WTC11 (cell line): Measurements from ENCODE around the gene BRD1. TPM values are rescaled to one million over a fixed set of nuclear protein-coding genes. Genes with fewer than 3 reads are reported as not detected.
A peak's percentile ranks its signal among the peaks of the same experiment; 100 is the strongest.

ENCODE experiments used
- ATAC-seq: fragments of 200-7000 bp; cut with Tn5 transposase; 2 replicates; pipeline ENCODE4 v1.10.0; 2021; ENCODE audit warnings: mild to moderate bottlenecking, moderate library complexity
- CTCF ChIA-PET: fragments of 300-600 bp; sonication (Branson Sonifier 250); formaldehyde crosslinking; loops from one replicate; lab custom pipeline; 2021; ENCODE audit warnings: antibody characterized with exemption; lab: Charles Lee
- POLR2A ChIA-PET: fragments of 350-600 bp; sonication (Branson Sonifier 250); formaldehyde crosslinking; loops from one replicate; lab custom pipeline; 2021; ENCODE audit warnings: antibody characterized with exemption; lab: Charles Lee
- DNase-seq: peaks from one replicate; pipeline ENCODE4 v3.0.0; 2021; ENCODE audit warnings: low spot score
- H3K27ac Mint-ChIP-seq: 2 replicates; pipeline ENCODE4 v1.8.0; 2021; ENCODE audit warnings: mixed read lengths
- H3K27me3 Mint-ChIP-seq: 2 replicates; pipeline ENCODE4 v1.8.0; 2021; ENCODE audit warnings: low read depth, mild to moderate bottlenecking, moderate library complexity, mixed read lengths
- H3K36me3 Mint-ChIP-seq: 2 replicates; pipeline ENCODE4 v1.8.0; 2021; ENCODE audit warnings: mixed read lengths
- H3K4me1 Mint-ChIP-seq: 2 replicates; pipeline ENCODE4 v1.8.0; 2022; ENCODE audit warnings: mixed read lengths
- H3K4me3 Mint-ChIP-seq: 2 replicates; pipeline ENCODE4 v1.8.0; 2021; ENCODE audit warnings: mild to moderate bottlenecking, moderate library complexity, mixed read lengths
- H3K9me3 Mint-ChIP-seq: 2 replicates; pipeline ENCODE4 v1.8.0; 2021; ENCODE audit warnings: mixed read lengths
- ETV6 ChIP-seq: sonication (generic); formaldehyde crosslinking; IDR thresholded peaks from 2 replicates; pipeline ENCODE4 v1.8.1; 2022; ENCODE audit warnings: mild to moderate bottlenecking, missing genetic modification reagents
- FOXP1 ChIP-seq: sonication (generic); formaldehyde crosslinking; IDR thresholded peaks from 2 replicates; pipeline ENCODE4 v1.8.0; 2022; ENCODE audit warnings: missing genetic modification reagents, mild to moderate bottlenecking, moderate library complexity, borderline replicate concordance
- HMGA2 ChIP-seq: fragments of 250-450 bp; sonication (Bioruptor Pico); IDR thresholded peaks from 2 replicates; pipeline ENCODE4 v1.4.0; 2021; ENCODE audit warnings: mild to moderate bottlenecking, moderate library complexity
- IRF2 ChIP-seq: sonication (generic); formaldehyde crosslinking; IDR thresholded peaks from 2 replicates; pipeline ENCODE4 v1.8.0; 2022; ENCODE audit warnings: low read depth, missing genetic modification reagents, borderline replicate concordance
- KAT7 ChIP-seq: sonication (generic); formaldehyde crosslinking; IDR thresholded peaks from 2 replicates; pipeline ENCODE4 v1.8.1; 2023; ENCODE audit warnings: missing genetic modification reagents, mild to moderate bottlenecking, borderline replicate concordance
- NFE2L1 ChIP-seq: sonication (generic); formaldehyde crosslinking; IDR thresholded peaks from 2 replicates; pipeline ENCODE4 v1.8.1; 2023; ENCODE audit warnings: missing genetic modification reagents
- NR2C2 ChIP-seq: sonication (generic); formaldehyde crosslinking; IDR thresholded peaks from 2 replicates; pipeline ENCODE4 v1.8.0; 2022; ENCODE audit warnings: mild to moderate bottlenecking, missing genetic modification reagents
- OVOL2 ChIP-seq: fragments of 250-450 bp; sonication (Bioruptor Pico); IDR thresholded peaks from 2 replicates; pipeline ENCODE4 v1.9.0; 2021; ENCODE audit warnings: mild to moderate bottlenecking, borderline replicate concordance
- total RNA-seq: library from RNA; stranded (reverse); gene quantifications from 3 replicates; pipeline ENCODE4 v1.2.3, GENCODE V29; 2021
- TF ChIP-seq, protein P1 (sequence below): fragments of 250-450 bp; sonication (Bioruptor Pico); IDR thresholded peaks from 2 replicates; pipeline ENCODE4 v2.1.2; 2022; ENCODE audit warnings: mild to moderate bottlenecking, moderate library complexity
- TF ChIP-seq, protein P2 (sequence below): fragments of 250-450 bp; sonication (Bioruptor Pico); conservative IDR thresholded peaks from 2 replicates; pipeline ENCODE4 v1.9.0; 2021; ENCODE audit warnings: mild to moderate bottlenecking
- TF ChIP-seq, protein P3 (sequence below): fragments of 200-600 bp; IDR thresholded peaks from 2 replicates; pipeline ENCODE4 v1.8.0; 2022; ENCODE audit warnings: antibody characterized with exemption

Gene BRD1
- total RNA-seq, 1 experiment from 2014 or later = 36.6 TPM

DNA sequence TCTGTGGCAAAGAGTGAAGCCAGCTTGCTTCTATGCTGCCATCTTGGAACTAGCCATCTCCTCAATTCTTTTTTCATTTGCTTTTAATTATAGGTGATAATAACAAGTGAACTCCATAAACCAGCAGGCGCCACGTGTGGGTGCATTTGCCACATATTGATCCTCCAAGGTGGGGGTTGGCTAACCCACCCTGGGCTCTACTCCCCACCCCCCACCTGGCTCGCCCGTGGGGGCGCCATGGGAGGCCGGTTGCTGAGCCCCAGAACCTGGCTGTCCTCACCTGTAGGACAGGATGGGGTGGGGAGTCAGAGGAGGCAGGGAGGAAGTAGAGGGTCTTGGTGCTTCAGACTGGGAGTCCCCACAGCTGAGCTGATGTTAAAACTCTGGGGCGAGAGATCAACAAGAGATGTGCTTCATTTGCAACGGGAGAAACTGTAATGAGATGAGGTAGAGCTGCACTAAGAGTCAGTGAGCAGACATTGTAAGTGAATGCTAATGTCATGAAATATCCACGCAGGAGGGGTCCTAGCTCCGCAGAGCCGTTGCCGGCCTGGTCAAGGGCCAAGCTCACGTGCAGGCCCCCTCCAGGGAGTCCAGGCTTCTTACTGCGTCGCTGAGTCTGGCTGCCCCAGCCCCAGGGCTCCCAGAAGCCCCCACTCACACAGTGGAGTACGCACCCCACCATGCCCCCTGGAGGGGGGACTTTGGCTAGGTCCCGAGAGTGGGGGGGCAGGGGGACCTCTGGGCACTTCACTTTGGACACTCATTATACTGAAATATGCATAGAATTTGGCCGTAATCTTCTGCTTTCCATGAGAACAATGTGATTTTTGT lies 59.4 kb downstream of the BRD1 start:
- H3K27ac Mint-ChIP-seq = no peak overlapping the region
- POLR2A ChIA-PET = no interaction called here
- H3K9me3 Mint-ChIP-seq = peaks cover 12% of the 10 kb centered on the region
- TF ChIP-seq FOXP1 (CRISPR knock-in tag) (no peak), KAT7 (CRISPR knock-in tag) (no peak), NR2C2 (CRISPR knock-in tag) (no peak), ETV6 (CRISPR knock-in tag) (no peak), HMGA2 (CRISPR knock-in tag) (no peak), IRF2 (CRISPR knock-in tag) (no peak), NFE2L1 (CRISPR knock-in tag) (no peak)
- TF ChIP-seq, protein P1, sequence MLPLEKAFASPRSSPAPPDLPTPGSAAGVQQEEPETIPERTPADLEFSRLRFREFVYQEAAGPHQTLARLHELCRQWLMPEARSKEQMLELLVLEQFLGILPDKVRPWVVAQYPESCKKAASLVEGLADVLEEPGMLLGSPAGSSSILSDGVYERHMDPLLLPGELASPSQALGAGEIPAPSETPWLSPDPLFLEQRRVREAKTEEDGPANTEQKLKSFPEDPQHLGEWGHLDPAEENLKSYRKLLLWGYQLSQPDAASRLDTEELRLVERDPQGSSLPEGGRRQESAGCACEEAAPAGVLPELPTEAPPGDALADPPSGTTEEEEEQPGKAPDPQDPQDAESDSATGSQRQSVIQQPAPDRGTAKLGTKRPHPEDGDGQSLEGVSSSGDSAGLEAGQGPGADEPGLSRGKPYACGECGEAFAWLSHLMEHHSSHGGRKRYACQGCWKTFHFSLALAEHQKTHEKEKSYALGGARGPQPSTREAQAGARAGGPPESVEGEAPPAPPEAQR (CRISPR knock-in tag) = no peak
- TF ChIP-seq, all 79 proteins: peak for 0
- Mint-ChIP-seq H3K27me3 (no peaks in the 10 kb centered on the region), H3K4me1 (peaks cover 6% of the 10 kb centered on the region; the same call in 1 of the 2 replicates), H3K4me3 (no peak overlapping the region), H3K36me3 (peaks cover 9% of the 10 kb centered on the region)
- CTCF ChIA-PET = interaction anchor here (0.6 to 2.8 kb wide), 10 partner anchors 8 to 441 kb away, joined by 3 to 29 read pairs (median 4); partner anchors contain the start of genes ALG12 and CRELD2
- ATAC-seq = no peak
- DNase-seq = peak; percentile 18

DNA sequence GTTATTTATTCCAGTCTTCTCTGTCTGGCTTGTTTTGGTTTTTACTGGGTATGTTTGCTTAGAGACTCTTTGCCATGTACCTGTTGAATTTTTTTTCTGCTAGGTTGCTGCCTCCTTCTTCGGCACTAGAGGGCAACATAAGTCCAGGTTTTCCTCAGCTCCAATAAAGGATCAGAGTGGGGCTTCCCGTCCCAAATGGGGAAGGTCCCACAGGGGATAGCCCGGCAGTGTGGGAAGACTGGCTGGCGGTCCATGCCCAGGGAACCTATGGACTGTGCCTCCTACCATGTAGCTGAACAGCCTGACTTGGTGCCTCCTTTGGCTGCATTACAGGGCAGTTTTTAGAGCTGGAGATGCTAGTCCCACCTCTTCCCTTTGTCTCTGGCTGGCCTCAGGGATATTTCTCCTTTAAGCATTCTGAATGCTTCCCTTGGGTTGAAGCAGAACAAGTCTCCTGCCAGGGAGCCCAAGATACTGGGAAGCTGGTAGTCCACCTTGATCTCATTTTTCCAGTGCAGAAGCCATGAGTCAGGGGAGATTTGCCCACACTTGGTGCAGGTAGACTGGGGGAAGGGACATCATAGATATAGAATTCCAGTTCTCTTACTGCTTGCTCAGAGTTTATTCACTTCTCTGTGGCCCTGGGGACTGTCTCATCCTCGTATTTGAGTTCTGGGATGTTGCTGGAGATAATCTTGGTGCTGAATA lies 60.2 kb downstream of the BRD1 start:
- Mint-ChIP-seq H3K4me1 (peaks cover 6% of the 10 kb centered on the region; the same call in 1 of the 2 replicates), H3K9me3 (peaks cover 12% of the 10 kb centered on the region), H3K36me3 (peaks cover 8% of the 10 kb centered on the region), H3K4me3 (no peak overlapping the region), H3K27me3 (no peaks in the 10 kb centered on the region), H3K27ac (no peak overlapping the region)
- POLR2A ChIA-PET = interaction anchor here (0.5 kb wide), 1 partner anchor 103 kb away, joined by 3 read pairs; no protein-coding TSS in a partner anchor
- CTCF ChIA-PET = interaction anchor here (0.5 to 2.8 kb wide), 13 partner anchors 9 to 442 kb away, joined by 3 to 29 read pairs (median 4); partner anchors contain the start of genes ALG12 and CRELD2
- DNase-seq (peak; percentile 66), ATAC-seq (peak; percentile 60)
- TF ChIP-seq, protein P2, sequence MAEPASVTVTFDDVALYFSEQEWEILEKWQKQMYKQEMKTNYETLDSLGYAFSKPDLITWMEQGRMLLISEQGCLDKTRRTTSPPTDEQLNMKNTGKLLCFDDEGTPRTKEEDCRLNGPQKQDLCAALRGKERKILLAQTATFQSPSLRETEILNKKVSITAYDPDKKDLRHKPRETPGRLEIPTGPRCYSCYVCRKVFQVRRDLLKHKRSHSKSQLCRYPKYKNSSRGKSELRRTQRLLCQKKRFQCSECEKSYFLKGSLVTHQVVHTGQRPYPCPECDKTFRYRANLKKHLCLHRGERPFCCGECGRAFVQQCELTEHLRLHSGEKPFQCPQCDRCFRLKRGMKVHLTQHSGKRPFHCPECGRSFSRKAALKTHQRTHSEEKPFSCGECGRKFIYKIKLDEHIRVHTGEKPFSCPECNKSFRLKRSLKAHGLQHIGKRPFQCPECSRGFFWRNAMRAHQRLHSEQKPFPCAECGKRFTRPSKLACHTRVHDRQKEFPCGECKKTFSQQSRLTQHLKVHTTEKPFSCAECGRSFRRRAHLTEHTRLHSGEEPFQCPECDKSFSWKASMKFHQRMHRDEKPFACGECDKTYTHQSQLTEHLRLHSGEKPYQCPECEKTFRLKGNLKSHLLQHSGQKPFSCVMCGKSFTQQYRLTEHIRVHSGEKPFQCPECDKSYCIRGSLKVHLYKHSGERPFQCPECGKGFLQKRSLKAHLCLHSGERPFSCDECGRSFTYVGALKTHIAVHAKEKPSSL (CRISPR knock-in tag) = no peak
- TF ChIP-seq, protein P3, sequence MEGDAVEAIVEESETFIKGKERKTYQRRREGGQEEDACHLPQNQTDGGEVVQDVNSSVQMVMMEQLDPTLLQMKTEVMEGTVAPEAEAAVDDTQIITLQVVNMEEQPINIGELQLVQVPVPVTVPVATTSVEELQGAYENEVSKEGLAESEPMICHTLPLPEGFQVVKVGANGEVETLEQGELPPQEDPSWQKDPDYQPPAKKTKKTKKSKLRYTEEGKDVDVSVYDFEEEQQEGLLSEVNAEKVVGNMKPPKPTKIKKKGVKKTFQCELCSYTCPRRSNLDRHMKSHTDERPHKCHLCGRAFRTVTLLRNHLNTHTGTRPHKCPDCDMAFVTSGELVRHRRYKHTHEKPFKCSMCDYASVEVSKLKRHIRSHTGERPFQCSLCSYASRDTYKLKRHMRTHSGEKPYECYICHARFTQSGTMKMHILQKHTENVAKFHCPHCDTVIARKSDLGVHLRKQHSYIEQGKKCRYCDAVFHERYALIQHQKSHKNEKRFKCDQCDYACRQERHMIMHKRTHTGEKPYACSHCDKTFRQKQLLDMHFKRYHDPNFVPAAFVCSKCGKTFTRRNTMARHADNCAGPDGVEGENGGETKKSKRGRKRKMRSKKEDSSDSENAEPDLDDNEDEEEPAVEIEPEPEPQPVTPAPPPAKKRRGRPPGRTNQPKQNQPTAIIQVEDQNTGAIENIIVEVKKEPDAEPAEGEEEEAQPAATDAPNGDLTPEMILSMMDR = peak; percentile 64

DNA sequence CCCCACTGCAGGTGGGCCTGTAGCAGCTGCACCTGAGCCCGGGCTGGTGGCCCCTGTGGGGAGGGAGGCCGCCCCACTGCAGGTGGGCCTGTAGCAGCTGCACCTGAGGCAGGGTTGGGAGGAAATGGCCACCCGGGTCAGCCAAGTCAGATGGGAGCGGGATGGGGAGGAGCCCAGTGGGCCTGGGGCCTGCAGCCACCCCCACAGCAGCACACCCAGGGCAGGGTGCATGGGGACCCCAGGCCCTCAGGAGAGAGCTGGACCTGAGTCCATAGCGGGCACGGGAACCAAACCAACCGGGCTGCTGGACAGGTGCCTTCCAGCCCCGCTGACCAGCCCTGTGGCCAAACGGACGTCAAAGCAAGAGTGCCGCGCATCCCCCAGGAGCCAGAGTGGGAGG lies 61.7 kb downstream of the BRD1 start:
- peaks cover 8% of the 10 kb centered on the region for H3K36me3 Mint-ChIP-seq
- DNase-seq = no peak

More for the DNA sequence above, 61.7 kb downstream of the BRD1 start:
- ChIA-PET CTCF (interaction anchor here (2.8 kb wide), 1 partner anchor 264 kb away, joined by 29 read pairs; no protein-coding TSS in a partner anchor), POLR2A (no interaction called here)
- peaks cover 12% of the 10 kb centered on the region for H3K9me3 Mint-ChIP-seq
- no peaks in the 10 kb centered on the region for H3K27me3 Mint-ChIP-seq
- H3K4me3 Mint-ChIP-seq = no peak overlapping the region
- no peak overlapping the region for H3K27ac Mint-ChIP-seq
- no peak for TF ChIP-seq OVOL2 (CRISPR knock-in tag)
- ATAC-seq = no peak
- peaks cover 6% of the 10 kb centered on the region; the same call in 1 of the 2 replicates for H3K4me1 Mint-ChIP-seq
